NCI-H1092 (cell line): ENCODE data around the gene ARVCF.

Experiments used
- DNase-seq: peaks from one replicate; lab custom pipeline; 2025; lab: John Stamatoyannopoulos, UW

ARVCF gene

GRCh38 chr22:20053407-20054033 lies 36.9 kb upstream of the ARVCF start:
- no peak for DNase-seq

DNA sequence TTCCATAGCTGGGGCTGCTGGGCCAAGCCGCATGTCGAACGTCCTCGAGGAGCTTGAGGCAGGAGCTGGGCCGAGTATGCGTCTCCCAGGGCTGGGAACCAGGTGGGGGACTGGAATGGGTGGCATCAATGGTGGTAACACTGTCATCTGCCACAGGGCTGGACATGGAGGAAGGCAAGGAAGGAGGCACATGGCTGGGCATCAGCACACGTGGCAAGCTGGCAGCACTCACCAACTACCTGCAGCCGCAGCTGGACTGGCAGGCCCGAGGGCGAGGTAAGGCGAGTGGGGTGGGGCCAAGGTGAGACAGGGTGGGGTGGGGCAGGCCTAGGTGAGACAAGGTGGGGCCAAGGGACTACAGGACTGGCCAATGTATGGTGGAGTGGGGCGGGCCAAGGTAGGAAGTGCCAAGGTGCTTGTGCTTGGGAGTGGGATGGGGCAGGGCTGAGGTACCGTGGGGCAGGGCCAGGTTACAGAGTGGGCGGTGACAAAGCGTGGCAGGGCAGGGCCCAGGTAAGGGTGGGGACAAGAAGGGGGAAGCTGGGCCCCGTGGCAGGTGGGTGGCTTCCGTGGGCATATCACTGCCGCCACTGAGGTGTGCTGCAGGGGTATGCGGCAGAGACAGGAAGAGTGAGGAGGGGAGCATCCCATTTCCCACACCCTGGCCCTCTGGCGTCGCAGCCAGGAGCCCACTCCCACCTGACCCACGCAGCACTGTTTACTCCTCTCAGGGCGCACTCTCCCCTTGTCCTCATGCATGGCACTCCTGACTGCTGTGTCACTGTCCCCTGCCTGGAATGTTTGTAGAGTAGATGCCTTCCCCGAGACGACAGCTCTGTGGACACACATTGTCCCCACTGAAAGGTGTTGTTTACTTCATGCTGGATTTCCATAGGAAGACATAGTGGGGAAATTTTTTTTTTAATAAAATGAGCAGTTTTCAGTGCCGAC lies 36.0 kb upstream of the ARVCF start:
- no peak for DNase-seq

DNA sequence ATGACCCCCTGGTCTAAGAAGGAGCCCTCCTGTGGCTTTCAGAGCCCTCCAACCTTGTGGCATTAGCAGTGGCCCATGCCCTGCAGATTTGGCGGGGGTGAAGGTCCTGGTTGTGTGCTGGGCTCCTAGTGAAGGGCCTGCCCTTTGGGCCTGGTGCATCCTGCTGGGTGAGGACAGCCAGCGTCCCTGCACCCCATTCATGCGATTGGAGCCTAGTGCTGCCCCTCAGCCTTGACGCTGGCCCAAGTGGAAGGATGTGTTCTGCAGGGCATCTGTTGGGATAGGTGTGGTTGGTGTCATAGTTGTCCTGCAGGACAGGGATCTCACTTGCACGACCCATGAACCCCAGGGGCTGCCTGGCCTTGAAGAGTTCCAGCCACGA lies 35.3 kb upstream of the ARVCF start:
- no peak for DNase-seq

GRCh38 chr22:20046730-20047129 lies 30.1 kb upstream of the ARVCF start:
- no peak for DNase-seq

DNA sequence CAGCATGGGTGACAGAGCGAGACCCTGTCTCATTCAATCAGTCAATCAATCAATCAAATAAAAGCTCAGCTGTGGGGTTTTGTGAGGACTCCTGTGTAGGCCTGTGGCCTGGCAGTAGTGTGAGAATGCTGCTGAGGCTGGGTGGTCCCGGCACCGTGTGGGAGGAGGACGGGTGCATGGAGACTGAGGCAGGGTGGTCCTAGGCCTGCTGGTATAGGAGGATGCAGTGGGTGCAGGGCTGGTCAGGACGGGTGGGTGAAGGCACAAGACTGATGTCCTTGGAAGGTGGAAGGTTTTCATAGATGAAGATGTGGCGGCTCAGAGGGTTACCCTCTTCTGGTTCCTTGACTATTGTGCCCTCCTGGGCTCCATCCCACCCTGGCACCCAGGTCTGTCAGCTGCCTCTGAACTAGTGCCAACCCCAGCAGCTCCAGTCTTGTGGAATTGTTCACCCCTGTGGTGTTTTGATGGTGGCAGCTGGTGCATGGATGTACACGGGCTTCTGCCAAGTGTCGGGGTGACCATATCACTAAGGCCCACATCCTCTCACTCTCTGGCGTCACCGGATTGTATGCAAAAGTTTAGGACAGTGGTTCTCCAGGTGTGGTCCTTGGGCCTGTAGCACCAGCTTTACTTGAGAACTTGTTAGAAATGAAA lies 28.0 kb upstream of the ARVCF start:
- DNase-seq = no peak

DNA sequence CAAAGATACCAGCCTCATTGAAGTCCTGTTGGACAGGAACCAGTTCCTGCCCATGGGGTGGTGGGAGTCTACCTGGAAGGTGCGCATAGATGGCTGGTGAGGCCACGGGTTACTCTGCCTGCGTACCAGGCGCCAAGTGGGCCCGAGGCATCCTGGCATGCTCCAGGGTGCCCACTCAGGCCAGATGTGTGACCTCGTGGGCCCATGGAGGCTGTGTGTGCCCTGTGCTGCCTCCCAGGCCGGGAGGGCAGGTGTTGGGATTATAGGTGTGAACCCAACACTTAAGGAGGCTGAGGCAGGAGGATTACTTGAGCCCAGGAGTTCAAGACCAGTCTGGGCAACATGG lies 27.3 kb upstream of the ARVCF start:
- no peak for DNase-seq

DNA sequence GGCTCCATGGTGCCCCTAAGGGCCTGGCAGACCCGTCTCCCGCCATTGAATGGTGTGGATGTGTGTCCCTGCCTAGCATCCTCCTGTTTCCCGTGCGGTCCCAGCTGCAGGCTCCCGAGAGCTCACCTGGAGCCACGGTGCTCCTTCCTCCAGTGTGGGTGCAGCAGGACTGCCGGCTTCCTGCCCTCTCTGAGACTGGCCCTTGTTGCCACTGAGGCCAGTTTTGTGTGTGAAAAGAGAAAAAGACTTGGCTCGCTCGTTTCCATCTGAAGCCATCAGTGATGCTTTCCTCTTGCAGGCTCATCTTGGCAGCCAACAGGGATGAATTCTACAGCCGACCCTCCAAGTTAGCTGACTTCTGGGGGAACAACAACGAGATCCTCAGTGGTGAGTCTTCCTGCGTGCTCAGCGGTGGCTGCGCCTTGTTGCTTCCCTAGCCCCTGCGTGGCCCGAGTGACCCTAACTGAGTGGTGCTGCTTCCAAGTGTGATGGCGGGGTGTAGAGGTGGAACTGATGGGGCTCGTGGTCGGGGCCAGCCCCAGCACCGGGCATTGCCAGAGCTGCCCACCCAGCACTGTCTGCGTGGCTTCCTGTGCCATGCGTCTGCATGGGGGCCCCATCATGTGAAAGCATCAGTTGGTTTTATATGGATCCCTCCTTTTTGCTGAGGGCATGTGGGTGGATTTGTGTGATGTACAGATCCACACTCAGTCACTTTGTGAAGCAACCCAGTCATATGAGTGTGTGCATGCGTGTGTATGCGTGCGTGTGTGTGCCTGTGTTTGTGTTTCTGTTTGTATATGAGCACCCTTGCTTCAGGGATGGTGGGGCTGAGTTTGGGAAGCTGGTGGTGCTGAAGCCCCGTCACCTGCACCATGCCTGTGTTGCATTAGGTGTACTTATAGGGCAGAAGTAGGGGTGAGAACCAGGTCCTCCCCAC lies 26.7 kb upstream of the ARVCF start:
- no peak for DNase-seq

DNA sequence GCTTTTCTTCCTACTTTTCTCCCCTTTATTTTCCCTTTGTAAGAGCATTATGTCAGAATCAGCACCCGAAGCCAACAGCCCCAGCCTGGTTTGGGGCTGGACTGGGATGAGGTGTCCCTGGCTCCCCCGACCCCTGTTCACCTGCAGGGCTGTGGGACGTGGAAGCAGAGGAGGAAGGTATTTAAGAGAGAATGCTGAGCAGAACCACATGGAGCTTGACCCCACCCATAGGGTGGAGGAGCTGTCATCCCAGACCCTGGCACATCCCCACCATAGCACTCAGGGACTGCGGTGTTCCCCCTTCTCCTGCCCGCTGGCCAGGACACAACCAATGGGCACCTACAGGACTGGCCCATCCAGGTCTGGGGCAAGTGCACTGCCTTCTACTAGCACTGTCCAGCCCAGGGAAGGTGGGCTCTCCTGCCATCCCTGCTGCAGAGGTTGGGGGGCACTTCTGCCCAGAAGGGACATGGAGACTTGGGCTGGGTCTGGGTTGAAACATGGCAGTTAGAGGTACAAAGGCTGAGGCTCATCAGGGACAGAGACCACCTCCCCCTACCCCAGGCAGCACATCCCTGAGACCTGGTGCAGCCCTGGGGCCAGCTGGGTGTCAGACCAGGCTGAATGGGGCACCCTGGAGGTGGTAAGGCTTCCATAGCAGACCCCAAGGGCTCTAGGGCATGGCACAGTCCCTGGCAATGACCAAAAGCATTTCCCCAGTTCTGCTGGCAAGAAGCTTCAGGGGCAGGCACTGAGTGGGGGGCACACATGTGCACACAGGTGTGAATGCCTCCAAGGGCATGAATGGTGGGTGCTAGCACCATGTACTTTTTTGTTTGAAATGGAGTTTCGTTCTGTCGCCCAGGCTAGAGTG lies 23.9 kb upstream of the ARVCF start:
- no peak for DNase-seq

DNA sequence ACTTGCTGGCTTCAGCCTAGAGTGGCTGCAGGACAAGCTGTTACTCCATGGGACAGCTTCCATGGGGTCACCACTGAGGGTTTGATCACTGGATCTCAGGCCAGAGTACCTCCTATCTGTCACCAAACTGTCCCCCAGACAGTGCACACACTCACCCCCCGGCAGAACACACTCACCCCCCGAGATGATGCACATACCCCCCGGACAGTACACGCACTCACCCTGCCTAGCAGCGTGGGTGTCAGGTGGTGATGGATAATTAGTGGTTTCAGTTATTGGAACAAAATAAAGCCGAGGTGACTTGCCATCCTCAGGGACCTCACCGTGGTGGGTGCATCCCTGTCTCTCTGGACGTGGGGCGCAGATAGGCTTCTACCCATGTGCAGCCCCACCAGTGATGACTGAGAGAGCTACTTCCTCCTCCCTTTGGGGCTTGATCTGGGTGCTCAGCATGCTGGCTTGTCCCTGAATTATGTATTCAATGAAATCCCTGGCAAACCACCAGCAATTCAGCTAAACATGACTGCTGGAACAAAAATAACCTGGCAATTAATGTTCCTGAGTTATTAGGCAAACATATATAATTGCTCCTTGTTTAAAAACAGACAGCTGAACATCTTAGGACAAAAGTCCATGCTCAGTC lies 23.2 kb upstream of the ARVCF start:
- DNase-seq = no peak

DNA sequence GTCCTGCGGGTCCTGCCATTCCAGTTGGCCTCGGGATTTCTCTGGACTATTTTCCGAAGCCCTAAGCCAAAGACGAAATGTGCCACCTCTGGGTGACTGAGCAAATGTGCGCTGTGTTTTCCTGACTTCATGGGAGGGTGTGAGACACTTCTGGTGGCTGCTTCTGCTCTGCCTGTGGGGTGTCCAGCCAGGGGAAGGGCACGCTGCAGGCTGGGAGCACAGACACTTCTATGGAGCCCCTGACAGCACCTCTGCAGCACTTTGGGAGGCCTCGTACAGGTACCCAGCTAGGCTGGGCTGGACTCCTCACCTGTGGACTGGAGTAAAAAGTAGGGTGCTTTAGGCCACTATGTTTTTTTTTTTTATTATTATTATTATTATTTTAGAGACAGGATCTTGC lies 22.0 kb upstream of the ARVCF start:
- DNase-seq = no peak

DNA sequence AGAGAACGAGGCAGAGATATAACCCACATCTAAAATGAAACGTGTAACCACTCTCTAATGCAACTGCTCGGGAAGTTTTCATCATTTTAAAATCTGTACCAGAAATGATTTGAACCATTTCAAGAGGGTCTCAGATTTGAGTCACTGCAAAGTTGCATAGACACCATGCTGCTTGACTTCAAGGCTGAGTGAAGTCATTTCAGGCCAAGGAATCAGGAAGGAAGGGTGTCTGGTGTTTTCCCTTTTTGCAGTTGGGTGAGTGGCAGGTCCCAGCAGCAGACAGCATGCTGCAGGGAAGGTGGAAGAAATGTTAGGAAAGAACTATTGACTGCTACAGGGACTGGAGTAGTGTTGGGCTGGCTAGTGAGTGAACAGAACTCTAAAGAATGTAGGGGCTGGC lies 20.8 kb upstream of the ARVCF start:
- no peak for DNase-seq

- no peak for DNase-seq
Measured at GRCh38 chr22:20036535-20037392, 20.1 kb upstream of the ARVCF start.

- DNase-seq = no peak
Measured at GRCh38 chr22:20036084-20036482, 19.5 kb upstream of the ARVCF start.

- DNase-seq = no peak
Measured at GRCh38 chr22:20035375-20036083, 18.9 kb upstream of the ARVCF start.

DNA sequence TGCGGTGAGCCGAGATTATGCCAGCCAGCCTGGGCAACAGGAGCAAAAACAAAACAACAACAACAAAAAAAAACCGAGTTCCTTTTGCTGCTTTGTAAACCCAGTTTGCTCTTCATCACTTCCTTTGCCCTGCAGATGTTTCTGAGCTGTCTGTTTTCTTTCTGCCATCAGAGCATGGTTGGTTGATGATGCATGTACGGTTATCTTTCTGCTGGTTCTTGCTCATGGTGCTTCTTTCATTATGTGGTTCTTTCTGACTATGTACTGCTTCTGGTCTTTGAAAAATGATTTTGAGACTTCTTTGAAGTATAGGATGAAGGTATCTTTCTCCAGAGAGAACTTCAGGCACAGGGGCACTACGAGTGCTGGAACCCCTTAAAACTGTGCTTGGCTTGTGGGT lies 17.5 kb upstream of the ARVCF start:
- no peak for DNase-seq

DNA sequence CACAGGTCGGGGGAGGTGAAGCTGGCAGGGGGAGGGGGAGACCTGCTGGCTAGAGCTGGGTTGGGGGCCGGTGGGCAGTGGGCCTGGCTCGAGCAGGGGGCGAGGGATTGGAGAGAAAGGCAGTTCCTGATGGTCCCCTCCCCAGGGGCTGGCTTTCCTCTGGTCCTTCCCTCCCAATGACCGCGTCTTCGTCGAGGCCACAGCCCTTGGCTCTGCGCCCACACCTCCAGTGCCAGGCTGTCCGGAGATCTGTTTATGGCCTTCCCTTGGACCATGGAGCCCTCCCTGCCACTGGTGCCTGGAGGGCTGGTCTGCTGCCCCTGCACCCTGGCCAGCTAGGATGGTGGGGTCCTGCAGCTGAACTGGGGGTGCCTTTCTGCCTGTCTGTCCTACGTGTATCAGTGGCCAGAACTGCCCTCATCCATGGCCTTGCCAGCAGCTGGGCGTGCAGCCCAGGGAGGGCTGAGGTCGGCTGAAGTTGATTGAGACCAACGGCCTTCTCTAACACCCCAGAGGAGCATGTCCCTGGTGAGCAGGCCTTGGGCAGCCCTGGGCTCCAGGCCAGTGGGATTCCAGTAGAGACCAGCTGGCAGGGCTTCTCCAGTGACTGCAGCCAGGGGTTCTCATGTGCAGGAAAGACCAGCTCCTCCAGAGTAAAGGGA lies 16.6 kb upstream of the ARVCF start:
- no peak for DNase-seq

DNA sequence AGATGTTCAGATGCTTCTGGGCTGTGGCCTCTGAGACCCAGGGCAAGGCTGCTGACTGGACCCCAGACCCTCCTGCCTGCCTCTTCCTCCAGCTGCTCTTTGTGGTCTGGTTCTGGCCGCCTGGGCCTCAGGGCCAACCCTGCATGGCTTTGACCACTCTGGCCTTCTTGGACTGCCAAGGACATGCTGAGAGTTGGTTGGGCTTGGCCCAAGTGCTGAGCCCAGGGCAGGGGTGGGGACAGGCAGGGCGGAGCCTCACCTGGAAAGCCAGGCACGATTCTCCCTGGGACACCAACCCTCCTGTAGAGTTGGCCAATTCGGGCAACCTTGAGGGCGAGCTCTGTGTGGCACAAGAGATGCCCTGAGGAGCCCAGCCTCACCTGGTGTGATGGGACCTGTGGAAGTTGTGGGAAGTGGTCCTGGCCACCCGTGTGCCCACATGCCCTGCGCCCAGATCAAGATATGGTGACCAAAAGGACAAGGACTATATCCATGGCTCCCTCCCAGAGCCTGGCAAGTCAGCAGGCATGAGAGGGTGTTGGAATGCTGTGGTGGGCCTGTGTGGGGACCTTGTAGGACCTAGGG lies 15.9 kb upstream of the ARVCF start:
- DNase-seq = no peak
